Amniotic stem cell (primary cell): Measurements from ENCODE around the gene CFLAR.
"Not testable (repeated sequence)": the region's sequence is repeated elsewhere in the genome, so short reads cannot be mapped to it uniquely, and the experiment has no call there.

Source experiments
- DNase-seq: peaks from one replicate; lab custom pipeline; 2025; lab: John Stamatoyannopoulos, UW

Gene CFLAR

GRCh38 chr2:201183365-201183727, 67.4 kb downstream of the CFLAR start:
- DNase-seq: no peak

GRCh38 chr2:201183835-201184234, 67.9 kb downstream of the CFLAR start:
- not testable (repeated sequence) for DNase-seq

- DNase-seq: not testable (repeated sequence)
Observed at GRCh38 chr2:201184248-201184647, 68.3 kb downstream of the CFLAR start.

GRCh38 chr2:201185863-201186262, 69.9 kb downstream of the CFLAR start:
- no peak for DNase-seq

GRCh38 chr2:201186982-201187381, 71.0 kb downstream of the CFLAR start:
- DNase-seq: no peak

GRCh38 chr2:201188449-201188848, 72.5 kb downstream of the CFLAR start:
- DNase-seq: no peak

- no peak for DNase-seq
Observed at GRCh38 chr2:201191132-201191875, 75.3 kb downstream of the CFLAR start.

GRCh38 chr2:201194097-201194496, 78.1 kb downstream of the CFLAR start:
- no peak for DNase-seq

GRCh38 chr2:201195331-201195730, 79.4 kb downstream of the CFLAR start:
- no peak for DNase-seq

- DNase-seq: no peak
Observed at GRCh38 chr2:201196003-201196402, 80.0 kb downstream of the CFLAR start.

- no peak for DNase-seq
Observed at GRCh38 chr2:201196803-201197202, 80.8 kb downstream of the CFLAR start.

- no peak for DNase-seq
Observed at GRCh38 chr2:201197781-201198180, 81.8 kb downstream of the CFLAR start.

GRCh38 chr2:201199847-201200246, 83.9 kb downstream of the CFLAR start:
- DNase-seq: no peak

GRCh38 chr2:201200345-201200744, 84.4 kb downstream of the CFLAR start:
- DNase-seq: no peak

- no peak for DNase-seq
Observed at GRCh38 chr2:201201371-201201770, 85.4 kb downstream of the CFLAR start.

- DNase-seq: peak; percentile 15
Observed at GRCh38 chr2:201203916-201204654, 88.1 kb downstream of the CFLAR start.

GRCh38 chr2:201204655-201205514, 88.9 kb downstream of the CFLAR start:
- DNase-seq: no peak

- no peak for DNase-seq
Observed at GRCh38 chr2:201205515-201205849, 89.5 kb downstream of the CFLAR start.

GRCh38 chr2:201208563-201209252, 92.7 kb downstream of the CFLAR start:
- no peak for DNase-seq

- DNase-seq: no peak
Observed at GRCh38 chr2:201215963-201216362, 100.0 kb downstream of the CFLAR start.

- no peak for DNase-seq
Observed at GRCh38 chr2:201216918-201217317, 101.0 kb downstream of the CFLAR start.

GRCh38 chr2:201218780-201219179, 102.8 kb downstream of the CFLAR start:
- no peak for DNase-seq
